Stimulated activated CD4-positive, alpha-beta T cell treated with anti-CD3 and anti-CD28 coated beads, Interleukin-12 subunit alpha, Interleukin-12 subunit beta, amount 100 ng/mL, for 4 hours (primary cell): ENCODE measurements around the gene NCAPG2.
"Not testable (repeated sequence)": the region's sequence is repeated elsewhere in the genome, so short reads cannot be mapped to it uniquely, and the experiment has no call there.

Source experiments
- DNase-seq: peaks from one replicate; pipeline ENCODE4 v3.0.0-alpha.2; 2020

The NCAPG2 gene

DNA sequence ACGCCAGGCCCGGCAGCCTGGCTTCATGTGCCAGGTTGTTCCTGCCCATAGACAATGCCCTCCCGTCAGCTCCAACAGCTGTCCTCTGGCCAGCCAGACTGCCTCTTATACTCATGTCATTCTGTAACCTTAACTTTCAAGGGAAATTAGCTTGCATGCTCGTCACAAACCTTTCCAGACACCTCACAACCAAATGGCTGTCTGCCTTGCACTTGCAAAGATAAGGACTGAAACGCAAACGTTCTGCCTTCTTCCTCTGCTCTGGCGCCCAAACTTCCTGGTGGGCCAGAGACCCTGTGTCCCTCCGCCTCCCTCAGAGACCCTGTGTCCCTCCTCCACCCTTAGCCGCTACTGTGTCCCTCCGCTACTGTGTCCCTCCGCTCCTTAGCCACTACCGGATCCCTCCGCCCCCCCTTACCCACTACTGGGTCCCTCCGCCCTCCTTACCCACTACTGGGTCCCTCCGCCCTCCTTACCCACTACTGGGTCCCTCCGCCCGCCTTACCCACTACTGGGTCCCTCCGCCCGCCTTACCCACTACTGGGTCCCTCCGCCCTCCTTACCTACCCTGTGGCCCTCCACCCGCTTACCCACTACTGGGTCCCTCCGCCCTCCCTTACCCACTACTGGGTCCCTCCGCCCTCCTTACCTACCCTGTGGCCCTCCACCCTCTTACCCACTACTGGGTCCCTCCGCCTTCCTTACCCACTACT, 37.5 kb downstream of the NCAPG2 start:
- DNase-seq: not testable (repeated sequence)

DNA sequence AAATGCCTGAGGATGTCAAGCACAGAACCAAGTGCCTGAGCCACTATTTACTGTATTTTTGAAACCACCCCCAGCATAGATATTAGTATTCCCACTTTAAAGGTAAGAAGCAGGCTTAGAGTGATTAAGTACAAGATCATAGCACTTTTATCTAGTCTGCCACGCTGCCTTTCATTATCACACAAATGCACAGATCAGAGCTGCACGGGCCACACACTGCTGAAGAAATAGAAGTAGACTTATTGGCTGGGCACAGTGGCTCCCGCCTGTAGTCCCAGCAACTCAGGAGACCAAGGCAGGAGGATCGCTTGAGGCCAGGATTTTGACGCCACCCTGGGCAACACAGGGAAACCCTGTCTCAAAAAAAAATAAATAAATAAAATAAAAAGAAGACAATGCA, 38.2 kb downstream of the NCAPG2 start:
- DNase-seq: no peak

DNA sequence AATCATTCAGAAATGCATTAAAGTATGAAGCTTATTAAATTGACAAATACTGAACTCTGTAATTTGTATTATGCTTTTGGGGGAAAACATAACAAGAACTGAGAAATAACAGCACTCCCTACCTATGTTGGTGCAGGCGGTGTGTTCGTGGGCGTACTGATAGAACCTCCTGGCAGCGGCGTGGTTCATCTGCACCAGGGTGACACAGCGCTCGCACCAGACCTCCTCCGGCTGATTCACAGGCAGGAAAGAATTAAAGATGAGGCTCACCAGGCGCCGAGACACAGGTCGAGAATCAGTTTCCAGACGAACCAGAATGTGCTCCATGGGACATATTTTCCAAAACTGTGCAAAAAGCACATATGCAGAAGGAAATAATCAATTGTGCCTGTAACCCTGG, 40.2 kb downstream of the NCAPG2 start:
- DNase-seq: no peak

DNA sequence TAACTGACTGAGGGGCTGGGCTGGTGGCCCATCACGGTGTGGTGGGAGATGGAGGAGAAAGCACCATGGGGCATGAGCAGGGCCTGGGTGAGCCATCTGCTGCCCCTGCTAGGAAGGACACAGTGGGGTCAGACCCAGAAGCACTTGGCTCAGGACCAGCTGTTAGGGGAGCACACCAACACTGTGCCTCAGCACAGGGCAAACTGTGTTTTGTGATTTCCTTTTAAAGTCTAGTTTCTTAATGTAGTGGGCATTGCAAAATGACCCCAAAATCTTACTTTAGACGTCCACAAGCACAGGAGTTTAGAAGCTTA, 41.2 kb downstream of the NCAPG2 start:
- DNase-seq: no peak

DNA sequence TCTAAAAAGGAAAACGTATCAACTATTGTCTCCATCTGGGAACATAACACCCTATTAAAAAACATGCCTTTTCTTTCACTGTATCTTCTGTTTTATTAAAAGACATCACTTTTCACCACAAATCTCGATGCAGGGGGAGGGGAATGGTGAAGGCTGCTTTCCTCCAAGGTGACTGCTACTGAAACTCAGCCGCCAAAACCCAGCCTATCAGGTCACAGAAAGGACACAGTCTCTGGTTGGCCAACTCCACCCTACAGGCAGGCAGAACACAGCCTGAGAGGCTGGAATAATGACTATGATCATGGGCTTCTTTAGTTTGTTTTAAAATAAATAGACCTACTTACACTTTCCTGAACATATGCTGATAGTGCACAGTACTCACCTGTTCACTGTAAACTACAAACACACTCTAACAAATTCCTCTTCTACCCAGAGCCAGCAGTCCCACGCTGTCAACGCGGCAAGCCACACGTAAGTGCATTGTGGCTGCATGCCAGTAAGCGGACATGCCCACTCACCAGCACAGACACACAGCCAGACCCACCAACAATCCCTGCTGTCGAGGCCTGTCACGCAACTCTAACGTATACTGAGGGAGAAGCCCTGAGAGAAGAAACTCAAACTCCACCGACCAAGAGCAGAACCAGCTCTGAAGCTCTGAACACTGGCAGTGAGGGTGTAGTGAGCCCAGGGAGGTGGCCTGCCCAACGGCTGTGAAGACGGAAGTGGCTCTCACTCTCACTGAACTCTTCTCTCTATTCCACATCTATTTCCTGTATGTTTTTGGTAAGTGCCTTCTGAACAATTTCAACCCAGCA, 41.8 kb downstream of the NCAPG2 start:
- DNase-seq: no peak

DNA sequence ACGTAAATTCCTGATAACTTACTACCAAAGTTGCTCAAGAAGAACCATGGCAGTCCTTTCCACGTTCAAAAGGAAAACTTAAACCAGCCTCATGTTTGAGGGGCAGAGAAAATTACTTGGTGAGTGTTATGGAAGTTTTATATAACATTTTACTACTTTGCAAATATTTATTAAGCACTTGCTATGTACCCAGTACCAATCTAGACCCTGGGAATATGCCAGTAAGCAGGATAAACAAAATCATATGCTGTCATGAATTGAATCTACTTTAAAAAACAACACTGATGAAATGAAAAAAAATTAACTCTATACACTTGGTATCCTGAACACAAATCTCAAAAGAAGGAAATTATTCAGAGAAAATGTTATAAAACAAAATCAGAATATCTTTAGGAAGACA, 46.1 kb downstream of the NCAPG2 start:
- DNase-seq: no peak

DNA sequence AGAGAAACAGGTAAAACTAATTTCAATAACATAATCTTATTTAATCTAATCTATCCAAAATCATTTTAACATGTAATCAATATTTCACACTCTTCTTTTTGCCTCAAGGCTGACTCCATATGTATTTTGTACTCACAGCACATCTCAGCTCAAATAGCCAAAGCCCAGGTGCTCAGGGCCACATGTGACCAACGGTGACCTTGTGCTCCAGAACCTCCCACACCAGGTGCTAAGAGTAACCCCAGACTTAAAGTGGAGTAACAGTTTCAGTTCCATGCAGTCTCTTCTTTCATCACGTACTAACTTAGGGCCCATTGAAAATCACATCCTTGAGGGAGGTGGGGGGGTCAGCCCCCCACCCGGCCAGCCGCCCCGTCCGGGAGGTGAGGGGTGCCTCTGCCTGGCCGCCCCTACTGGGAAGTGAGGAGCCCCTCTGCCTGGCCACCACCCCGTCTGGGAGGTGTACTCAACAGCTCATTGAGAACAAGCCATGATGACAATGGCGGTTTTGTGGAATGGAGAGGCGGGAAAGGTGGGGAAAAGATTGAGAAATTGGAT, 47.3 kb downstream of the NCAPG2 start:
- no peak for DNase-seq

DNA sequence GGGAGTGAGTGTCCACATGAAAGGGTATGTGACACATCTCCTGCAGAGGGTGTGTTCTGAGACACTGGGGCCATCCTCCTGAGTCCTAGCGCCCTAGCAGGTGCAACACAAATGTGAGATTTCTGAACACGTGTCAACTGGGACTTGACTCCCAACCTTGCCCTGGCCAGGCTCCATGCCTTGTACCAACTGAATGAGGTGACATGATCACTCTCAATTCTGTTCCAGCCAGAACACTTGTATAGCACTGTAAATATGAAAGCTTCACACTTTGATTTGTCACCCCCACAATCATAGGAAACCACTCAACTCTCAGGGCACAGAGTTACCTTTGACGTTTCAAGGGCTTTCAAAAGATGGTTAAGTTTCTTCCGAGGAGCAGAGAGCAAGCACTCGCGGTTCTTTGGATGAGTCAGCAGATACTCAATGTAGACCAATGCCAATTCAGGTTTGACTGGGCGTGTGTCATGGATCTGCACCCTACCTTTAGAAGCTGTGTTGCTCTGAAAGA, 48.6 kb downstream of the NCAPG2 start:
- DNase-seq: peak; percentile 32

DNA sequence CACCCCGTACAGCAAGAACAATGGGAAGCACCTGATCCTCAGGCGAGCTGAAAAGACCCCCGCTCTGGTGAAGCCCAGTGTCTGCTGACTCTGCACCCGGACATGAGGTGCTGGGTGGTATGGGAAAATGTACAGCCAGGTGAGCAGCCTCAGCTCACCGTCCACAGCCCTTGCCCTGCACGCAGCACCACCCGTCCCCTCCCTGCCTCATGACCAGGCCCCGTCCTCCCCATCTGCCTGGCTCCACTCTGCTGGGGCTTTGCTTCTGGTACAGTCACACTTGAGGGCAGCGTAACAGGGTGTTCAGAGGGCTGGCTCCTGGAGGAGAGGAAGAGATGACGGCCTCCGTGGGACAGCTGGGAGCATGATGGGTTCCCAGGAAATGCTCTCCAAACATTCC, 49.1 kb downstream of the NCAPG2 start:
- DNase-seq: no peak

DNA sequence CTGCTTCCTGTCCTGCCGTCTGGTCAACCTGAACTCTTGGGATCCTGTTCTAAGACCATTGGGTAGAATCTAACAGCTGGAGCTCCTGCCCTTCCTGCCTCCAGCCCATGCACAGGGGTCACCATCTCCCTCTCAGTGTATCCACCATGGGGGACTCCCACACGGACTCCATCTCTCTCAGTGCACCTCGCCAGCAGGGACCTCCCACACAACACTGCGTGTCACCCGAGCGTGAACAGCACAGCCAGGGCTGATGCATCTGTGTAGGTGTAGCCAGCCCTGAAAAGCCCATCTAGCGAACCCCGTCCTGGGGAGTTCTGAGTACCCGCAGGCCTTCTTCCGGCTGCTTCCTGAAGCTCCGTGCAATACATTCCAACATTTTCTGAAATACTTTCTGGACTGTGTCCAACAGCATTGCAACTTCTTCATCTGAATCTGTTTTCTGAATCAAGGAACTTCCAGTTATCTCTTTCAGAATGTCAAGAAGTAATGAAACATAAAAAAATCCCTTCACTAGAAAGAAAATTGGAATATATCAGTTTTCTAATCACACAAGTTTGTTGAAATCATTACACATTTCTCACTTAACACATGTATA, 52.5 kb downstream of the NCAPG2 start:
- no peak for DNase-seq

DNA sequence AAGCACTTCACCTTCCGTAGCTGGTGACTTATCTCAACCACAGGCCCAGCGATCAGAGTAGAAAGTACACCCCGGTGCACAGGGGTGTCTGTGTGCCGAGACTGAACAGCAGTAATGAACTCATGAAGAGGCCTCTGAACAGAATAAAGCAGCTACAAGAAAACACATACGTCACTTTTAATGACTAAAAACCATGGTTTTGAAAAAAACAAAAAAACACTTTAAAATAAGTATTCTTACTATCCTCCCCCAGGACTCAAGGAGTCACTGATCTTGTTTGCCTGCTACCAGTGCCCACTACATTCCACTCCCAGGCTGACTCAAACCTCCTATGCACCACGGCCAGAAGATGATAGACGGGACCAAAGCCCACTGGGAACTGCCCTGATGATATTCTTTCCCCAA, 53.8 kb downstream of the NCAPG2 start:
- DNase-seq: no peak

DNA sequence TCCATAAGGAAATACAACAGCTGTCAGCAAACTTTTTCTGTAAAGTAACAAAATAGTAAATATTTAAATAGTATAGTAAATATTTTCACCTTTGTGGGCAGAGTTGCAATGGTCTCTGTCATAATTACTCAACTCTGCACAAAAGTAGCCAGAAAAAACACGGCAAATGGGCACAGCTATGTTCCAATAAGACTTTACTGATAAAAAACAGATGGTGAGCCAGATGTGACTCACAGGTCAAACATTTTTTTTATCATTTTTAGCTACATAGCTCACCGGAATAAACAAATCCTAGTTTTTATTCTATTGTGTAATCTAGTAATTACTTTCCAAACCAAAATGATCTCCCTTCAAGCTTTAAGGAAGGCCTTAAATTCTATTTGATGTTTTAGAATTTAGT, 55.3 kb downstream of the NCAPG2 start:
- no peak for DNase-seq

DNA sequence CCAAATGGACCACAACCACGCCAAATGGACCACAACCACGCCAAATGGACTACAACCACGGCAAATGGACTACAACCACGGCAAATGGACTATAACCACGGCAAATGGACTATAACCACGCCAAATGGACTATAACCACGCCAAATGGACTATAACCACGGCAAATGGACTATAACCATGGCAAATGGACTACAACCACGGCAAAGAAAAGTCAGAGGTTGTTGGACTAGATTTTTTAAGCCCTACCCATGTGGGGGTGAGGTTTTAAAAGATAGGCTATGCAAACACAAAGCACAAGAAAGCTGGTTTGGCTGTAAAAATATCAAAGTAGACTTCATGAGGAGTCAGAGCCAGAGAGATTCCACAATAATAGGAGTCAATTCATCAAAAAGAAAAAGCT, 55.8 kb downstream of the NCAPG2 start:
- no peak for DNase-seq

DNA sequence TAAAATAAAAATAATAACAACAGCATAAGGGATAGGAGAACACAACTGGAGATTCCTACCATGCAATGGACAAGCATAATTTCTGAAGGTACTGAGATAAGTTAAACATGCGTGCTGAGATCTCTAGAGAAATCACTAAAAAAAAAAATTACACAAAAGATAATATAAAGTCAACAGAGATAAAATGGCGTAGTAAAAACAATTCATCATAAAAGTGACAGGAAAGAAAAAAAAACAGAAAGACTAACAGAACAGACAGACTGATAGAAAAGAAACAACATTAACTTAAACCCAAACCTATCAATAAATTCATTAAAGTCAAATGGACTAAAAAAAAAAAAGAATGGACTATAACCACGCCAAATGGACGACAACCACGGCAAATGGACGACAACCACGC, 56.4 kb downstream of the NCAPG2 start:
- DNase-seq: no peak

DNA sequence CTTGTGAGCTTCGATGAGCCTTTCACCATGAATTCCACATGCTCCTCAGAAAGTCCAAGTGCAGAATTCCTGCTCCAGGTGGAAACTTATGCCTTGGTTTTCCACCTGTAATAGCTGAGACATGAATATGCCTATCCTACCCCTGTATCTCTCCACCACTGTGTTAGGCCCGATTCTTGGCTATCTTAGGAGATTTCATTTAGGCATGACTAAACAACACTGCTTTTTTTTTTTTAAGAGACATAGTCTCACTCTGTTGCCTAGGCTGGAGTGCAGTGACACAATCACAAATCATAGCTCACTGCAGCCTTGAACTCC, 57.2 kb downstream of the NCAPG2 start:
- no peak for DNase-seq

DNA sequence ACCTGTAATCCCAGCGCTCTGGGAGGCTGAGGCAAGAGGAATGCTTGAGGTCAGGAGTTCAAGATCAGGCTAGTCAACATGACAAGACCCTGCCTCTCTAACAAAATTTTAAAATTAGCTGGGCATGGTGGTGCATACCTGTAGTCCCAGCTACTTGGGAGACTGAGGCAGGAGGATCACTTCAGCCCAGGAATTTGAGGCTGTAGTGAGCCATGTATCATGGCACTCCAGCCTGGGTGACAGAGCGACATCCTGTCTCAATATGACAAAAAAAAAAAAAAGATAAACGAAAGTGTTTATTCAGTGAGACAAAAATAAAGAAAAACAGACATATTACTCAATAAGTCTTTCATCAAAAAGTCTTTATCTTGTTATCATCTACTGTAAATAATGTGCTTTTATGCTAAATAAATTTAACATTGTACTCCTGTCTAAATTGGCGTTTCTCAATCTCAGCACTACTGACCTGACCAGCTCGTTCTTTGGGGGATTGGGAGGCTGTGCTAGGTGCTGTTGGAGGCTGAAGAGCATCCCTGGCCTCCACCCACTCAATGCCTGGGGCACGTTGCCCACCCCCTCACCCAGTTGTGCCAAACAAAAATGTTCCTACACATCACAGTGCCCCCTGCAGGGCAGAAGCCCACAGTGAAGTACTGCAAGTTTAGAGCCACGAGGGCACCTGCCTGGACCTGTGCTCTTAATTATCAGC, 57.7 kb downstream of the NCAPG2 start:
- no peak for DNase-seq

DNA sequence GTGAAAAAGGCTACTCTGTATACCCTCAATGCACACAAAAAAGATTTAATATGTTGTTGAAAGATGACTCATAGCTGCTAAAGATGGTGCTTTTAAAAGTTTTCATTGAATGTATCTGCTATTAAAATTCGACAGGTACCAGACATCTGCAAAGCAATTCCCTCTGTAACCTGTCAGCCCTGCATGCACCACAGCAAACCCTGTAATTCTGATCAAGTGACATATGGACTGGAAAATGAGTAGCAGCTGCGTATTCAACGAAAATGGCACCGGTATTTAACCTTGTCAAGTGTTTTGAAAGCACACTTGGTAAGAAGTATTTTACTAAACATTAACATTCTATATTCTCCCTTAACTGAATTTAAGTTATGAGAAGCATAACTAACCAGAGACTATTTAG, 58.8 kb downstream of the NCAPG2 start:
- no peak for DNase-seq

DNA sequence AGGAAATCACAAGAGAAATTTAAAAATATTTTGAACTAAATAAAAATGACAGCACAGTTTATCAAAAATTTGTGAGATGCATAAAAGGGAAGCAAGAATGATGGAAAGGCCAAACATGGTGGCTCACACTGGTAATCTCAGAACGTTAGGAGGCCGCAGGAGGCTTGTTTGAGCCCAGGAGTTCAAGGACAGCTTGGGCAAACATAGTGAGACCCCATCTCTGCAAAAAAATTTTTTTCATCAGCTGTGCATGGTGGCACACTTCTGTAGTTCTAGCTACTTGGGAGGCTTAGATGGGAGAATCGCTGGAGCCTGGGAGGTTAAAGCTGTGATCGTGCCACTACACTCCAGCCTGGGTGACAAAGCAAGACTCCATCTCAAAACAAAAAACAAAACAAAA, 62.5 kb downstream of the NCAPG2 start:
- no peak for DNase-seq

DNA sequence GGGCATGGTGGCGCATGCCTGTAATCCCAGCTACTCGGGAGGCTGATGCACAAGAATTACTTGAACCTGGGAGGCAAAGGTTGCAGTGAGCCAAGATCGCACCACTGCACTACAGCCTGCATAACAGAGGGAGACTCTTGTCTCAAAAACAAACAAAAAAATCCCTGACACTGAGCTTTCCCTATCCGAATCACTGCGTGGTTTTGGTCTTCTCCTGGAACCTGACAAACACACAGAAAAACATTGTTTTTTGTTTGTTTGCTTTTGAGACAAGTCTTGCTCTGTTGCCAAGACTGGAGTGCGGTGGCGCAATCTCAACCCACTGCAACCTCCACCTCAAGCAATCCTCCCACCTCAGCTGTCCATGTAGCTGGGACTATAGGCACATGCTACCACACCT, 66.6 kb downstream of the NCAPG2 start:
- DNase-seq: no peak

DNA sequence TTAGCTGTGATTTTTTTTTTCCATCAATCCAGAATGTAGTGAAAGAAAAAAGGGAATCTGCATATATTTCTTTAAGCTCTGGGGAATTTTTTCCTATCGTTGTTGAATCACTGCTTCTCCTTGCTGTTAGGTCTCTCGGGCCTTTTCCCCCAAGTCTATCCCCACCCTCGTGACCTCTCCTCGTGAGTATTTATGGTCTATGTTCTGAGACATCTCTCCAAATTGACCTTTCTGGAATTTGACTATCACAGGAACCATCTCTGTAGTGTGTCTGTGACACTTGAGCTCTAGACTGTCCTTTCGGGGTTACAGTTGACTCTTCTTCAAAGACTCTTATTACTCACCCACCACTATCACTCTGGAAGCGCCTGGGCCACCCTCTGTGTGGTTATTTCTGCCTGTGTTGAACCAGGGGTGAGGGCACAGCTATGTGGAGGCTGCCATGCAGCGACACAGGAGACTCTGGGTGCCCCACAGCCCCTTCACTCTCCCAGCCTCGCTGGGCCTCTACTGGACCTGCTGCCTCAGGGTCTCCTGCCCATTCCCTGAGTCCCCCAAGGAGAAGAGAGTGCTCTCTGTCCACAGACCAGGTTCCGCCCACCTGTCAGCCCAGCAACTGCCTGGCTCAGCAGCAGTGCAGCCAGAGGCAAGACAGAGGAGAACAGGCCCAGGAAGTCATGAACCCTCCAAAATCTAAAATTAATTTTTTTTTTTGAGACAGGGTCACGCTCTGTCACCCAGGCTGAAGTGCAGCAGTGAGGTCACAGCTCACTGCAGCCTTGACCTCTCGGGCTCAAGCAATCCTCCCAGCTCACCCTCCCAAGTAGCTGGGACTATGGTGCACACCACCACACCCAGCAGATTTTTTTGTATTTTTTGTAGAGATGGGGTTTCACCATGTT, 71.3 kb downstream of the NCAPG2 start:
- no peak for DNase-seq

DNA sequence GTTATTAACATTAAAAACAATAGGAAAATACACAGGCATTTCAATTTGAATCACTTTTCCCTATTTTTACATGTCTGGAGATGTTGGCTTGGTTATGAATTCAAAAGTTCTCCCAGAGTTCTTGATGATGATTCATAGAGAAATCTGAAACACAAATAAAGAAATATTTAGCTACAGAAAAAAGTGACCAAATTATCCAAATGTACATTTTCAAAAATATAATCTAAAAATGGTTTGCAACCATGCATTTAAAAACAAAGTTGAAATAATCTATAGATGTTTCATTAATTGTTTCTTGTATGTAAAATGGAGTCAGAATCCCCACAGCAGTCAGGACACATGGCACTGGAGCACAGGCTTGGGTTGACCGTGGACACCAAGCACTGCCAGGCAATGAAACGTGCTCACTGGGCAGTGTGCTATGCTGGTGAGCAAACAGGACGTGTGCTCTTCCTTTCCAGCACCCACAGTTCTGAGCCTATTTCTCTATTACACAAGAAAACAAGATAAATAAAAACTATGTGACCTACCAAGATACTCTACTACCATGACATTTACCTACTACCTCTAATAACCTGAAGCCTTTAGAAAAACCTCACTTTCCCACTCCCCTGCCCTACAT, 72.9 kb downstream of the NCAPG2 start:
- DNase-seq: no peak

DNA sequence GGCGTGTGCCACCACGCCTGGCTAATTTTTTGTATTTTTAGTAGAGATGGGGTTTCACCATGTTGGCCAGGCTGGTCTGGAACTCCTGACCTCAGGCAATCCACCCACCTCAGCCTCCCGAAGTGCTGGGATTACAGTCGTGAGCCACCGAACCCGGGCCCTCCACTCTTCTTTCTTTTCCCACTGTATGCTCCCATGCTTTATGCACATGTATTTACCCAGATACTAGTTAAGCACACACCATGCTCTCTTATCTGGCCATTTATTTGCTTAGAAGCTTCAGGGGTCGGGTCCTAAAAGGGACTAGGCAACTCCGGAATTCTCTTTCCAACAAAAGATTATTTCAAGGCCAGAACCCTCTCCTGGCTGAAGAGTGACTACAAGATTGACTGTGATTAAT, 78.3 kb downstream of the NCAPG2 start:
- not testable (repeated sequence) for DNase-seq
